Ectodermal cell (in vitro differentiated cells): ENCODE measurements around the gene DLX1.

Experiments
- H3K27ac ChIP-seq: 2 replicates; pipeline ENCODE4 v1.7.0; 2013; ENCODE audit warnings: mild to moderate bottlenecking, low read depth, low read length; ENCODE audit not compliant: insufficient read depth, poor library complexity, severe bottlenecking
- H3K27me3 ChIP-seq: 2 replicates; pipeline ENCODE4 v1.7.0; 2013; ENCODE audit warnings: mild to moderate bottlenecking, low read length; ENCODE audit not compliant: insufficient read depth, control insufficient read depth, poor library complexity, severe bottlenecking
- H3K36me3 ChIP-seq: one replicate; pipeline ENCODE4 v1.7.0; 2013; ENCODE audit warnings: low read length; ENCODE audit not compliant: control insufficient read depth, insufficient read depth
- H3K4me1 ChIP-seq: one replicate; pipeline ENCODE4 v1.7.0; 2013; ENCODE audit warnings: low read length; ENCODE audit not compliant: control insufficient read depth, insufficient read depth
- H3K4me3 ChIP-seq: 2 replicates; pipeline ENCODE4 v1.7.0; 2013; ENCODE audit warnings: low read depth, low read length, control low read depth; ENCODE audit not compliant: insufficient read depth
- H3K9me3 ChIP-seq: 2 replicates; pipeline ENCODE4 v1.7.0; 2013; ENCODE audit warnings: mild to moderate bottlenecking, low read length, moderate library complexity; ENCODE audit not compliant: control insufficient read depth
- WGBS, 2 experiments: methylation state at CpG; one replicate each; pipeline ENCODE4 v1.1.7; 2013; ENCODE audit warnings: missing lambda C conversion rate in 2 of 2; 5-methylcytosine and 5-hydroxymethylcytosine counted together

Gene DLX1

DNA sequence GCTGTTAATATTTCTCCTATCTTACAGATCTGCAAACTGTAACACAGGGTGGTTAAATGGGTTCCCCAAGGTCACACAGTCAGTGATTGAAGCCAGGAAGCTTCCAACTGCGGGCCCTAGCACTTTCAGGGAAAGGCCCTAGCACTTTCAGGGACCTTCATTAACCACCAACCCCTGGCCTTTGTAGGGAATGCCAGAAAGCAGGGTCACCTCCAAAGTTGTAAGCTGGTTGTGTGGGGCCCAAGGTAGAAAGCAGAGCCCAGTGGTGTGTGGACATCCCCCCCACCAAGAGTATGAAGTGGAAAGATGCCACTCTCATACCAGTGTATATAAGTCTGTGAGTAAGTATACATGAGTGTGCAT, 13.0 kb downstream of the DLX1 start:
- Histone ChIP-seq H3K4me1 (peaks cover 40% of the 10 kb centered on the region), H3K27ac (no peak overlapping the region), H3K27me3 (peaks cover 100% of the 10 kb centered on the region), H3K9me3 (no peaks in the 10 kb centered on the region), H3K4me3 (no peak overlapping the region), H3K36me3 (no peaks in the 10 kb centered on the region)
- 7 to 8% methylated on average over 1 of the region's 1 CpG for WGBS, 2 experiments

- Histone ChIP-seq H3K27me3 (peaks cover 100% of the 10 kb centered on the region), H3K4me3 (peak overlapping the region; percentile 16), H3K4me1 (peaks cover 40% of the 10 kb centered on the region), H3K36me3 (no peaks in the 10 kb centered on the region), H3K9me3 (no peaks in the 10 kb centered on the region), H3K27ac (no peak overlapping the region)
- WGBS, 2 experiments: 2% methylated on average over 59 to 61 of the region's 61 CpGs
These were observed 13.6 kb downstream of the DLX1 start for GRCh38 chr2:172098650-172099471.

GRCh38 chr2:172099472-172100079, 14.3 kb downstream of the DLX1 start:
- Histone ChIP-seq H3K4me3 (no peak overlapping the region), H3K27ac (no peak overlapping the region), H3K27me3 (peaks cover 100% of the 10 kb centered on the region)

DNA sequence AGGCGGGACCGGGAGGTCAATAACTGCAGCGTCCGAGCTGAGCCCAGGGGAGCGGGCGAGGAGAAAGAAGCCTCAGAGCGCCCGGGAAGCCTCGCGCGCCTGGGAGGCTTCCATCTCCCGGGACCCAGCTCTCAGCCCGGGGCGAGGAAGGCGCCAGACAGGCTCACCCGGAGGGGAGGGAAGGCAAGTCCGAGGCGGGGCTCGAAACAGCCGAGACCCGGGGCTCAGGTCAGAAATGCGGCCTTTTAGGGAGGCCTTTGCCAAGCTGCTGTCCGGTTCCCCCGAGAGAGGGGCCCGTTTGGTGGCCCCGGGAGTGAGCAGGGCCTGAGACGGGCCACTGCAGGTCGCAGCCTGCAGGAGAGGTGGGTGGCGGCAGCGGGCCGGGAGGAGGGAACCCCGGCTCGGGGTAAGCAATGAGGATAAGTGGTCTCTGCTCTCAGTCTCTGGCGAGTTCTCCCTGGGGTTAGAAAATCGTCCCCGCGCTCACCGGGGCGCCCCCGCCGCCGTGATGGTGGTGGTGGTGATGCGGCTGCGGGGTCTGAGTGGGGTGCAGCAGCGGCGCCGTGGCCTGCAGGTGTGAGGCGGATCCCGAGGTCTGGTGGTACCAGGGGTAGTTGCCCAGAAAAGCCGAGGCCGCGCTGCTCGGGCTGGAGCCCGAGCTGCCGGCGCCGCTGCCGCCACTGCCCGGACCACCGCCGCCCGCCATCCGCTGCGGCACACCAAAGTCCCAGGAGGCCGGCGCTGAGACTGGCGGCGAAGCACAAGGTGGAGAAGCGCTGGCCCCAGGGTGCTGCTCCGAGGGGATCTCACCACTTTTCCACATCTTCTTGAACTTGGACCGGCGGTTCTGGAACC, 15.0 kb downstream of the DLX1 start:
- no peaks in the 10 kb centered on the region for H3K36me3 ChIP-seq
- no peak overlapping the region for H3K4me3 ChIP-seq
- H3K27ac ChIP-seq: no peak overlapping the region
- H3K27me3 ChIP-seq: peaks cover 100% of the 10 kb centered on the region
- peaks cover 36% of the 10 kb centered on the region for H3K4me1 ChIP-seq
- H3K9me3 ChIP-seq: no peaks in the 10 kb centered on the region
- 1 to 2% methylated on average over 72 of the region's 72 CpGs for WGBS, 2 experiments

More at GRCh38 chr2:172099472-172100079, 14.3 kb downstream of the DLX1 start:
- Histone ChIP-seq H3K4me1 (peaks cover 39% of the 10 kb centered on the region), H3K36me3 (no peaks in the 10 kb centered on the region), H3K9me3 (no peaks in the 10 kb centered on the region)
- WGBS, 2 experiments: 1 to 2% methylated on average over 11 to 13 of the region's 13 CpGs

DNA sequence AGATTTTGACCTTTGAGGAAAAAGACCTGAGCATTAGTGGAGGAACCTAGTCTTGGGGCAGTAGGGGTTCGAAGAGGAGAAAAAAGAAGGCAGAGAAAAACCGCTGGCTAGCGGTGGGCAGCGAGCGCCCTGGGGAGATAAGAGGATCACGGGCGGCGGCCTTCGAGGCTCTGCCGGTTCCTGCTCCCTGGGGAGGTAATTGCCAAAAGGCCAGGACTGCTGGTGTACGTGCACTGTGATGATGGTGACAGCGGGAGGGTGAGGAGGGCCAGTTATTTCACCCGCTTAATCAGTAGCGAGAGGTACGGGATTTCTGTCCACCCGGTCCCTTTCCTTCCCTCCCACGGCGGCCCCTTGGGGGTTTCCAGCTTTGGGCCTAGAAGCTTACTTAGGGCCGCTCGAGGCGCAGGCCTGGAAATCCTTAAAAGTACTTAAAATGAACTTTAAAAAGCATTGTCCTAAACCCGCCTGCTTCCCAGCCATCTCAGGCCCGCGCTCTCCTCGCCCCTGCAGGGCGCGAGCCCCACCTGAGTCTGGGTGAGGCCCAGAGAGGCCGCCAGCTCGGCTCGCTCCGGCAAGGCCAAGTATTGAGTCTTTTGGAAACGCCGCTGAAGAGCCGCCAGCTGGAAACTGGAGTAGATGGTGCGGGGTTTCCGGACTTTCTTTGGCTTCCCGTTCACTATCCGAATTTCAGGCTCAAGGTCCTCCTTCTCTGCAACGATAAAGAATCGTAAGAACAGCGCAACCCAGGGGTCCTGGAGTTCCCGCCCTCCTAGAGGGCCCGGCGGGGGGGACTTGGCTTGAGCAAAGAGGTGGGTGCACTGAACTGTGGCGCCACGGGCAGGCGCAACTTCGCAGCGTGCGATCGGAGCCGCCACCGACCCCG, 15.9 kb downstream of the DLX1 start:
- H3K4me1 ChIP-seq: peaks cover 30% of the 10 kb centered on the region
- no peak overlapping the region for H3K27ac ChIP-seq
- no peaks in the 10 kb centered on the region for H3K9me3 ChIP-seq
- peaks cover 100% of the 10 kb centered on the region for H3K27me3 ChIP-seq
- 2% methylated on average over 54 of the region's 54 CpGs for WGBS, 2 experiments
- H3K36me3 ChIP-seq: no peaks in the 10 kb centered on the region
- peak overlapping the region; percentile 42 for H3K4me3 ChIP-seq

DNA sequence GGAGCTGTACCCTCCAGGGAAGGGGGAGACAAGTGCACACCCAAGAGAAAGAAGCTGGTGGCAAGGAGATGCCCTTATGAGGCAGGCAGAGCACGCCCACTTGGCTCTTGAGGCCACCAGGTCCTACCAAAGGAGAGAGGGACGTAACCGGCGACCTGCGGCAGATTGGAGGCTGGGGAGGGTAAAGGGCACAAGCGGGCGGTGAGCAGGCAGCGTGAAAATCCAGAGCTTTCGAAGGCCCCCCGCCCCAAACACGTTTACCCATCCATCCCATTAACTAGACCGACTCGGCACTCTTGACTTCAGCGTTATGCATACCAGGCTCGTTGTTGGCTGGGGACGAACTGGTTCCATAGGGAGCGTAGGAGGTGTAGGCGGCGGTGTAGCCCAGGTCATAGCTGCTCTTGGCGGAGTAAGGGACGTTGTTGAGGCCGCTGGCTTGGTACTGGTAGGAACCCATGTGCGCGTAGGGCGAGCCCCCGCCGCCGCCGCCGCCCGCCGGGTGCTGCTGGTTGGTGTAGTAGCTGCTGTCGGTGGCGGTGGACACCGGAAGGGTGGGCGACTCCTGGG, 16.6 kb downstream of the DLX1 start:
- Histone ChIP-seq H3K4me3 (peak overlapping the region; percentile 42), H3K36me3 (no peaks in the 10 kb centered on the region), H3K9me3 (no peaks in the 10 kb centered on the region), H3K27me3 (peaks cover 100% of the 10 kb centered on the region), H3K4me1 (peaks cover 23% of the 10 kb centered on the region), H3K27ac (no peak overlapping the region)
- 1% methylated on average over 36 of the region's 36 CpGs for WGBS, 2 experiments

- Histone ChIP-seq H3K27me3 (peaks cover 100% of the 10 kb centered on the region), H3K4me1 (peaks cover 15% of the 10 kb centered on the region), H3K27ac (no peak within 1 kb of the TSS), H3K36me3 (no peaks in the 10 kb centered on the region), H3K9me3 (no peaks in the 10 kb centered on the region), H3K4me3 (peak within 1 kb of the TSS; percentile 42)
- 1% methylated on average over 74 of the region's 74 CpGs for WGBS, 2 experiments
These were observed 17.4 kb downstream of the DLX1 start, which contains the start of gene DLX2 for GRCh38 chr2:172102391-172103359. DLX2 (minus strand) TSS chr2:172102900; CDS start chr2:172102538, 362 bp downstream.

- Histone ChIP-seq H3K27ac (no peak overlapping the region), H3K27me3 (peaks cover 100% of the 10 kb centered on the region), H3K4me3 (no peak overlapping the region), H3K4me1 (peaks cover 13% of the 10 kb centered on the region), H3K36me3 (no peaks in the 10 kb centered on the region), H3K9me3 (no peaks in the 10 kb centered on the region)
- 6% methylated on average over 22 to 24 of the region's 25 CpGs for WGBS, 2 experiments
These were observed 18.4 kb downstream of the DLX1 start for GRCh38 chr2:172103471-172104272.
